IMR-90 (cell line): ENCODE measurements around the gene MLST8.

Experiments
- MAZ ChIP-seq: IDR thresholded peaks from 2 replicates; pipeline ENCODE4 v1.6.1; 2012; ENCODE audit warnings: low read depth, mild to moderate bottlenecking, low read length, improper control_type of control experiment, moderate library complexity, borderline replicate concordance
- POLR2A ChIP-seq: IDR thresholded peaks from 2 replicates; pipeline ENCODE4 v1.6.1; 2012; ENCODE audit warnings: mild to moderate bottlenecking, low read depth, low read length
- RCOR1 ChIP-seq: IDR thresholded peaks from 2 replicates; pipeline ENCODE4 v1.6.1; 2012; ENCODE audit warnings: mild to moderate bottlenecking, low read length, improper control_type of control experiment; ENCODE audit not compliant: insufficient replicate concordance
- SMC3 ChIP-seq: fragments of 150-350 bp; IDR thresholded peaks from 2 replicates; pipeline ENCODE4 v1.6.1; 2016; ENCODE audit warnings: low read depth, mild to moderate bottlenecking, antibody characterized with exemption, low read length, moderate library complexity
- TF ChIP-seq, protein P1 (sequence below): conservative IDR thresholded peaks from 2 replicates; pipeline ENCODE4 v1.5.1; 2012; ENCODE audit warnings: mild to moderate bottlenecking, low read depth, low read length, improper control_type of control experiment
- TF ChIP-seq, protein P2 (sequence below): fragments of 150-350 bp; IDR thresholded peaks from 2 replicates; pipeline ENCODE4 v1.6.1; 2017; ENCODE audit warnings: mild to moderate bottlenecking, antibody characterized with exemption, low read length, low read depth

DNA sequence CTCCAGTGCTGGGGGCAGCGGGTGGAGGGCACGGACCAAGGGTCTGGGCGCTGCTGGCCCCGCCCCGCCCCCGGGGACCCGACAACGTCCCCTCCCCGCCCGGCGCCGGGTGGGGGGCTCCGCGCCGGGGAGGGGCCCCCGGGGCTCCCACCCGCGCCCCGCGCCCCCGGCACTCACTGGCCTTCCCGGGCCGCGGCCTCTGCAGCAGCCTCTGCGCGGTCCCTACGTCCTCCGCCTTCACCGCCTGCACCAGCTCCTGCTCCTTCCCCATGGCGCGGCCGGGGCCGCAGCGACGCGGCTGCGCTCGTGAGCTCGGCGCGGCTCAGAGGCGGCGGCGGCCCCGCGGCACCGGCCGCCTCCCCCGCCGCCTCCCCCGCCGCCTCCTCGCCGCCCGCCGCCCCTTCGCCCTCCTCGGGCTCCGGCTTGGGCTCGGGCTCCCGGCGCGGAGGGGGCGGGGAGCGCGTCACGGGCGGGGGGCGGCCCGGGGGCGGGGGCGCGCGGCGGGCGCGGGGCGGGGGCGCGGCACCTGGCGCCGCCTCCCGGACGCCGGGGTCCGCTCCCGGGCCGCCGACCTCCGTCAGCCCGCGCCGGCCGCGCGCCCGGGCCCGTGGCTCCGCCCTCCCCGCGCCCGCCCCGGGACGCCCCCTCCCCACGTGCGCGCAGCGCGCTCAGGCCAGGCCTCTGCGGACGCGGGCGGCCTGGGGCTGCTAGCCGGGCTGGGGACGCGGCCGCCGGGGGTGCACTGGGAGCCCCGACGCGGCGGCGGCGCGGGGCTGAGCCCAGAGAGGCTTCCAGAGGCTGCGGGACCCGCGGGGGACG is 8.9 kb upstream of the MLST8 start, which contains the start of gene CASKIN1:
- TF ChIP-seq, protein P1, sequence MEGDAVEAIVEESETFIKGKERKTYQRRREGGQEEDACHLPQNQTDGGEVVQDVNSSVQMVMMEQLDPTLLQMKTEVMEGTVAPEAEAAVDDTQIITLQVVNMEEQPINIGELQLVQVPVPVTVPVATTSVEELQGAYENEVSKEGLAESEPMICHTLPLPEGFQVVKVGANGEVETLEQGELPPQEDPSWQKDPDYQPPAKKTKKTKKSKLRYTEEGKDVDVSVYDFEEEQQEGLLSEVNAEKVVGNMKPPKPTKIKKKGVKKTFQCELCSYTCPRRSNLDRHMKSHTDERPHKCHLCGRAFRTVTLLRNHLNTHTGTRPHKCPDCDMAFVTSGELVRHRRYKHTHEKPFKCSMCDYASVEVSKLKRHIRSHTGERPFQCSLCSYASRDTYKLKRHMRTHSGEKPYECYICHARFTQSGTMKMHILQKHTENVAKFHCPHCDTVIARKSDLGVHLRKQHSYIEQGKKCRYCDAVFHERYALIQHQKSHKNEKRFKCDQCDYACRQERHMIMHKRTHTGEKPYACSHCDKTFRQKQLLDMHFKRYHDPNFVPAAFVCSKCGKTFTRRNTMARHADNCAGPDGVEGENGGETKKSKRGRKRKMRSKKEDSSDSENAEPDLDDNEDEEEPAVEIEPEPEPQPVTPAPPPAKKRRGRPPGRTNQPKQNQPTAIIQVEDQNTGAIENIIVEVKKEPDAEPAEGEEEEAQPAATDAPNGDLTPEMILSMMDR: no peak
- TF ChIP-seq SMC3 (no peak), RCOR1 (no peak), POLR2A (no peak), MAZ (no peak)
- TF ChIP-seq, protein P2, sequence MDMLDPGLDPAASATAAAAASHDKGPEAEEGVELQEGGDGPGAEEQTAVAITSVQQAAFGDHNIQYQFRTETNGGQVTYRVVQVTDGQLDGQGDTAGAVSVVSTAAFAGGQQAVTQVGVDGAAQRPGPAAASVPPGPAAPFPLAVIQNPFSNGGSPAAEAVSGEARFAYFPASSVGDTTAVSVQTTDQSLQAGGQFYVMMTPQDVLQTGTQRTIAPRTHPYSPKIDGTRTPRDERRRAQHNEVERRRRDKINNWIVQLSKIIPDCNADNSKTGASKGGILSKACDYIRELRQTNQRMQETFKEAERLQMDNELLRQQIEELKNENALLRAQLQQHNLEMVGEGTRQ: no peak
